Upper lobe of left lung (tissue), 6 donors: ENCODE data around the gene ITPKC. TPM values are rescaled to one million over a fixed set of nuclear protein-coding genes. Genes with fewer than 3 reads are reported as not detected.

Experiments used
- ATAC-seq, 2 donors: fragments of 200-7000 bp; cut with Tn5 transposase; one replicate each; pipeline ENCODE4 v1.9.1; 2022; ENCODE audit warnings: mild to moderate bottlenecking in 2 of 2, moderate library complexity in 2 of 2; ENCODE audit not compliant: low FRiP score in 2 of 2
- DNase-seq, 2 donors: peaks; one replicate each; pipeline ENCODE4 v3.0.0-alpha.2; 2019 to 2020
- H3K27ac ChIP-seq, 4 donors: fragments of 200-600 bp; sonication (generic); one replicate each; pipeline ENCODE4 v1.5.1; 2016 to 2019
- H3K27me3 ChIP-seq, 4 donors: fragments of 200-600 bp; sonication (generic); one replicate each; pipeline ENCODE4 v1.5.1; 2017 to 2019
- H3K36me3 ChIP-seq, 4 donors: fragments of 200-600 bp; sonication (generic); one replicate each; pipeline ENCODE4 v1.5.1; 2016 to 2019
- H3K4me1 ChIP-seq, 4 donors: fragments of 200-600 bp; sonication (generic); one replicate each; pipeline ENCODE4 v1.5.1; 2018 to 2019
- H3K4me3 ChIP-seq, 4 donors: fragments of 200-600 bp; sonication (generic); one replicate each; pipeline ENCODE4 v1.5.1; 2017 to 2019; ENCODE audit warnings: mild to moderate bottlenecking in 2 of 4, moderate library complexity in 1 of 4
- H3K9me3 ChIP-seq, 4 donors: fragments of 200-600 bp; sonication (generic); one replicate each; pipeline ENCODE4 v1.5.1; 2018 to 2019
- EP300 ChIP-seq, 4 donors: sonication (generic); formaldehyde crosslinking; IDR thresholded peaks; one replicate each; pipeline ENCODE4 v1.5.1; 2017; ENCODE audit warnings: antibody characterized with exemption in 4 of 4, control low read depth in 2 of 4
- POLR2A ChIP-seq, 4 donors: fragments of 450-650 bp; IDR thresholded peaks; one replicate each; pipeline ENCODE4 v1.5.1; 2016 to 2017; ENCODE audit warnings: antibody characterized with exemption in 4 of 4, mild to moderate bottlenecking in 2 of 4
- POLR2AphosphoS5 ChIP-seq, 2 donors: sonication (generic); formaldehyde crosslinking; IDR thresholded peaks; one replicate each; pipeline ENCODE4 v1.5.1; 2017; ENCODE audit warnings: antibody characterized with exemption in 2 of 2
- WGBS, 2 donors: methylation state at CpG; one replicate each; pipeline ENCODE4 v1.1.5; 2017 to 2018; 5-methylcytosine and 5-hydroxymethylcytosine counted together
- total RNA-seq, 6 donors: library from RNA; depleted of rRNA in 4 of 6; stranded (reverse); fragments of >200 nt in 4 of 6; gene quantifications; one replicate each; pipeline versions ENCODE4 v1.1.0 to v1.2.1, GENCODE V29; 2016 to 2021
- TF ChIP-seq, protein P1 (sequence below), 6 experiments: fragments of 450-650 bp in 4 of 6; fragments of 200-600 bp in 2 of 6; sonication (generic) in 2 of 6; IDR thresholded peaks; one replicate each; pipeline ENCODE4 v1.5.1; 2016 to 2019; ENCODE audit warnings: antibody characterized with exemption in 6 of 6
- donor health status: DM: no; HTN: no; CAD: no; lungs with moderate emphysema.
- donor health status: DM: no; HTN: yes; CAD: no; lungs with severe emphysema.

Gene ITPKC
- total RNA-seq, 6 donors from 2014 or later, result 38.4 to 76.0 (median 55.2) TPM

DNA sequence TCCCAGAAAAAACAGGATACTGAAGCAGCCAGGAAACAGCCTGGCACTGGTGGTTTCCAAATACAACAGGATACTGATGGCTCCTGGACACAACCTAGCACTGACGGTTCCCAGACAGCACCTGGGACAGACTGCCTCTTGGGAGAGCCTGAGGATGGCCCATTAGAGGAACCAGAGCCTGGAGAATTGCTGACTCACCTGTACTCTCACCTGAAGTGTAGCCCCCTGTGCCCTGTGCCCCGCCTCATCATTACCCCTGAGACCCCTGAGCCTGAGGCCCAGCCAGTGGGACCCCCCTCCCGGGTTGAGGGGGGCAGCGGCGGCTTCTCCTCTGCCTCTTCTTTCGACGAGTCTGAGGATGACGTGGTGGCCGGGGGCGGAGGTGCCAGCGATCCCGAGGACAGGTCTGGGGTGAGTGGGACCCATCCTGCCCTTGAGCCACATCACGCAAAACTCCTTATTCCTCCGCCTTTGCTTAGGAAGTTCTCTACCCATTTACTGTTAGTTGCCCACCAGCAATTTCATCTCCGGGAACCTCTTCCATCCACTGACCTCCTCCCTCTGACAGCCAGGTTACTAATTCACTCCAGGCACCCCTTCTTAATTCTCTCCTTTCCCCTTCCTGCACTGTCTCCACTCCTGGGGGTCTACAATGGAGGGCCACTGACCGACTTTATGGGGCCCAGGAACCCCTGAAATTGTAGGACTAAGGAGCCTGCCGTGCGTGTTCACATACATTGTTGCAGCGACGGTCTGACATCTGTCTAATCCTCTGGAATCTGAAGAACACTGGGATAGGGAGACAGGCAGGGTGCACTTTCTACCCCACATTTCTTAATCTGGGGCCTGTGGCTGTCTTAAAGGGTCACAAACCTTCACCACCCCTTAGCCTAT is 1.2 kb downstream of the ITPKC start:
- peak overlapping the region; percentile 98 to 99 (median 98) for H3K27ac ChIP-seq
- 36 to 47% methylated on average over 12 to 20 of the region's 20 CpGs for WGBS, 2 donors
- peak in 1 of 2 donors; percentile 86 for DNase-seq
- no peak for ATAC-seq
- H3K4me3 ChIP-seq, result peak overlapping the region; percentile 75 to 90 (median 76)
- H3K4me1 ChIP-seq, result peaks cover 50 to 83% (median 59%) of the 10 kb centered on the region in 4 donors
- peaks cover 0 to 14% (median 0%) of the 10 kb centered on the region in 4 donors for H3K36me3 ChIP-seq
- TF ChIP-seq EP300 (IDR thresholded peaks at IDR 0.05) (no peak), POLR2AphosphoS5 (IDR thresholded peaks at IDR 0.05) (no peak), POLR2A (IDR thresholded peaks at IDR 0.05) (peak in 1 of 4 donors; percentile 12)
- TF ChIP-seq, protein P1, sequence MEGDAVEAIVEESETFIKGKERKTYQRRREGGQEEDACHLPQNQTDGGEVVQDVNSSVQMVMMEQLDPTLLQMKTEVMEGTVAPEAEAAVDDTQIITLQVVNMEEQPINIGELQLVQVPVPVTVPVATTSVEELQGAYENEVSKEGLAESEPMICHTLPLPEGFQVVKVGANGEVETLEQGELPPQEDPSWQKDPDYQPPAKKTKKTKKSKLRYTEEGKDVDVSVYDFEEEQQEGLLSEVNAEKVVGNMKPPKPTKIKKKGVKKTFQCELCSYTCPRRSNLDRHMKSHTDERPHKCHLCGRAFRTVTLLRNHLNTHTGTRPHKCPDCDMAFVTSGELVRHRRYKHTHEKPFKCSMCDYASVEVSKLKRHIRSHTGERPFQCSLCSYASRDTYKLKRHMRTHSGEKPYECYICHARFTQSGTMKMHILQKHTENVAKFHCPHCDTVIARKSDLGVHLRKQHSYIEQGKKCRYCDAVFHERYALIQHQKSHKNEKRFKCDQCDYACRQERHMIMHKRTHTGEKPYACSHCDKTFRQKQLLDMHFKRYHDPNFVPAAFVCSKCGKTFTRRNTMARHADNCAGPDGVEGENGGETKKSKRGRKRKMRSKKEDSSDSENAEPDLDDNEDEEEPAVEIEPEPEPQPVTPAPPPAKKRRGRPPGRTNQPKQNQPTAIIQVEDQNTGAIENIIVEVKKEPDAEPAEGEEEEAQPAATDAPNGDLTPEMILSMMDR (IDR thresholded peaks at IDR 0.05), result no peak
- no peaks in the 10 kb centered on the region for H3K27me3 ChIP-seq
- no peaks in the 10 kb centered on the region for H3K9me3 ChIP-seq

DNA sequence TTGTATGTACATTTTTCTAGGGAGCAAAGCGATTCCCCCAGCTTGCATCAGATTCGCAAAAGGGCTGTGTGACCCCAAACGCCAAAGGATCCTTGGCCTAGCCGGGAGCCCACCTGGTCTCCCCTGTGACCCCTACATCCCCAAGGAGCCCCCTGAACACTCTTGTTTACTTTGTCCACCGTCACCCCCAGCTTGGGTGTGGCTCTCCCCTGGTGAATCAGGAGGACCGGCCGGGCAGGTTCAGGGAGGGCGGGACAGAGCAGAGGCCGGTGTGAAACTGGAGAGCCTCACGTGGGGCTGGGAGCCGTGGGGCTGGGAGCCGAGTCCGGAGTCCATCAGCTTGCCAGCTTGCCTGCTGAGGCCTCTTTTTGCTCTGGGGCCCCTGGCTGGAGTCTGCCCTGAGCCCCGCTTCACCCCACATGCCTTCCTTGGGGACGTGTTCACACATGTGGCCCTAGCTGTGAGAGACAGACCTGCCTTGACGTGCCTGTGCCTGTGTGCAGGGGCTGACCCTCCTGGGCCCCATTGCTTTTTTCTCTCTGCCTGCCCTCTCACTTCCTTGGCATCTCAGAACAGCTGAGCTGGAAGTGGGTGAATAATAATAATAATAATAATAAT is 2.0 kb downstream of the ITPKC start:
- WGBS, 2 donors, result 11 to 29% methylated on average over 1 to 16 of the region's 16 CpGs
- DNase-seq, result peak; percentile 89 to 91
- H3K9me3 ChIP-seq, result no peaks in the 10 kb centered on the region
- peaks cover 54 to 86% (median 66%) of the 10 kb centered on the region in 4 donors for H3K4me1 ChIP-seq
- H3K27ac ChIP-seq, result peak overlapping the region; percentile 98 to 99 (median 98)
- TF ChIP-seq, protein P1 (IDR thresholded peaks at IDR 0.05), result no peak
- TF ChIP-seq EP300 (IDR thresholded peaks at IDR 0.05), result no peak
- TF ChIP-seq POLR2AphosphoS5 (IDR thresholded peaks at IDR 0.05), result peak; percentile 22 to 63
- peak in 2 of 4 donors; percentile 30 to 73 for TF ChIP-seq POLR2A (IDR thresholded peaks at IDR 0.05)
- peak overlapping the region; percentile 75 to 90 (median 76) for H3K4me3 ChIP-seq
- peak in 1 of 2 donors; percentile 30 for ATAC-seq
- peaks cover 0 to 19% (median 2%) of the 10 kb centered on the region in 4 donors for H3K36me3 ChIP-seq
- H3K27me3 ChIP-seq, result no peaks in the 10 kb centered on the region

DNA sequence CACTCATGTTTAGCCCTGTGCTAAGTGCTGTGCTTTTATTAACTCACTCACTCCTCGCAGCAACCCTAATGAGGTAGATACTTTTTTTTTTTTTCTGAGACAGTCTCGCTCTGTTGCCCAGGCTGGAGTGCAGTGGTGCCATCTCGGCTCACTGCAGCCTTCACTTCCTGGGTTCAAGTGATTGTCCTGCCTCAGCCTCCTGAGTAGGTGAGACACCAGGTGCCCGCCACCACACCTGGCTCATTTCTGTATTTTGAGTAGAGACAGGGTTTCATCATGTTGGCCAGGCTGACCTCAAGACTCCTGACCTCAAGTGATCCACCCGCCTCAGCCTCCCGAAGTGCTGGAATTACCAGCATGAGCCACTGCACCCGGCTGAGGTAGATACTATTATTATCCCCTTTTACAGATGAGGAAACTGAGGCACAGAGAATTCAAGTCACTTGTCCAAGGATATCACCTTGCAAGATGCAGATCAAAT is 2.5 kb downstream of the ITPKC start:
- ATAC-seq (no peak), DNase-seq (peak in 1 of 2 donors; percentile 79)

DNA sequence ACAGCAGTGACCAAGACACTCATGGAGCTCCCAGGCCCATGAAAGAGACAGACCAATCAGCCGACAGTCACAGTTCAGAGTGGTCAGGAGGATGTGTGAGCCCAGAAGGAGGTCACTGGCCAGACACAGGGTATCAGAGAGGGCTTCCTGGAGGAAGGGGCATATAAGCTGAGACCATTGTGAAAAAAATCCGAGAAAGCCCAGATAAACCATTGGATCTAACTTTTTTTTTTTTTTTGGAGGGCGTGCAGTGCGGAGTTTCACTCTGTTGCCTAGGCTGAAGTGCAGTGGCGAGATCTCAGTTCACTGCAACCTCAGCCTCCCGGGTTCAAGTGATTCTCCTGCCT is 4.2 kb downstream of the ITPKC start:
- DNase-seq (no peak), ATAC-seq (no peak)
- Histone ChIP-seq H3K4me1 (peaks cover 50 to 72% (median 56%) of the 10 kb centered on the region in 4 donors), H3K4me3 (peak overlapping the region; percentile 13 to 90 (median 76)), H3K27ac (peak overlapping the region; percentile 98 to 99 (median 98)), H3K36me3 (peaks cover 16 to 41% (median 20%) of the 10 kb centered on the region in 4 donors), H3K27me3 (no peaks in the 10 kb centered on the region), H3K9me3 (no peaks in the 10 kb centered on the region)
- WGBS, 2 donors, result 89 to 95% methylated on average over 6 of the region's 6 CpGs
- TF ChIP-seq EP300 (IDR thresholded peaks at IDR 0.05) (no peak), POLR2AphosphoS5 (IDR thresholded peaks at IDR 0.05) (no peak), POLR2A (IDR thresholded peaks at IDR 0.05) (no peak)
- TF ChIP-seq, protein P1 (IDR thresholded peaks at IDR 0.05), result no peak

More for the DNA sequence above, 2.5 kb downstream of the ITPKC start:
- H3K27me3 ChIP-seq, result no peaks in the 10 kb centered on the region
- H3K4me3 ChIP-seq, result peak overlapping the region; percentile 75 to 90 (median 76)
- peaks cover 54 to 85% (median 66%) of the 10 kb centered on the region in 4 donors for H3K4me1 ChIP-seq
- H3K36me3 ChIP-seq, result peaks cover 1 to 25% (median 6%) of the 10 kb centered on the region in 4 donors
- peak overlapping the region; percentile 98 to 99 (median 98) for H3K27ac ChIP-seq
- TF ChIP-seq POLR2A (IDR thresholded peaks at IDR 0.05) (no peak), POLR2AphosphoS5 (IDR thresholded peaks at IDR 0.05) (peak; percentile 36 to 55), EP300 (IDR thresholded peaks at IDR 0.05) (peak in 2 of 4 donors; percentile 8 to 62)
- TF ChIP-seq, protein P1 (IDR thresholded peaks at IDR 0.05), result no peak
- H3K9me3 ChIP-seq, result no peaks in the 10 kb centered on the region
- 45 to 49% methylated on average over 7 of the region's 7 CpGs for WGBS, 2 donors
